Measurements from ENCODE around the gene GLDC.

GRCh38 chr9:6641961-6642360, 3.6 kb downstream of the GLDC start:
- no peak for TF ChIP-seq POLR2A (IDR thresholded peaks at IDR 0.05)
- TF ChIP-seq CTCF (IDR thresholded peaks at IDR 0.05), result no peak

Data from right lobe of liver (tissue), 4 donors.